ENCODE results near the gene C1GALT1.

DNA sequence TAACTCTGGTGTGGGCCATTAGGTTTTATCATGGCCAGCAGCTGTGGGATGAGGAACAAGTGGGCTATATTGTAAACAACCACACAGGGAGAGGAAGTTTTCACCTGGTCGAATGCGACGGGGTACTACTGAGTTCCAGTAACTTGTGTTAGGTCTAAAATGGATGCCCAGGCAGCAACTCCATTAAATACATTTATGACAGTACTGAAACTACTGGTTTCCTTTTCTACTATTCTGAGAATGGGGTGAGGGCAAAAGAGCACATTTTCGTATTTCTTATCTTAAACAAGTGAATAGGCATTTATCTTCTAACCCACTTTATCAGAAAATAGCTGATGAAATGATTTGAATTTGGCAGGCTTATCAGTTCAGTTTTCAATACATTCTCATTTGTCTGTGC lies 109.7 kb downstream of the C1GALT1 start:
- TF ChIP-seq GATA2 (IDR thresholded peaks at IDR 0.05; ENCODE audit: low read depth, low read length) (no peak), GATA3 (IDR thresholded peaks at IDR 0.05; ENCODE audit: low read depth, low read length) (no peak)
